Breast epithelium (tissue), 4 donors: ENCODE data around the gene WWP2. TPM values are rescaled to one million over a fixed set of nuclear protein-coding genes. Genes with fewer than 3 reads are reported as not detected.
"Not testable (repeated sequence)": the region's sequence is repeated elsewhere in the genome, so short reads cannot be mapped to it uniquely, and the experiment has no call there.

ENCODE experiments used
- DNase-seq, 2 donors: peaks; one replicate each; pipeline ENCODE4 v3.0.0-alpha.2; 2019; ENCODE audit warnings: low spot score in 2 of 2
- H3K27ac ChIP-seq, 2 donors: fragments of 200-600 bp; sonication (generic) in 1 of 2; one replicate each; pipeline ENCODE4 v1.5.1; 2016 to 2019; ENCODE audit warnings: mild to moderate bottlenecking in 1 of 2
- H3K27me3 ChIP-seq, 2 donors: fragments of 200-600 bp; sonication (generic) in 1 of 2; one replicate each; pipeline versions ENCODE4 v1.5.1 to v1.6.0; 2017 to 2019; ENCODE audit warnings: control low read depth in 1 of 2, mild to moderate bottlenecking in 1 of 2
- H3K36me3 ChIP-seq: fragments of 200-600 bp; one replicate; pipeline ENCODE4 v1.5.1; 2019
- H3K4me1 ChIP-seq, 2 donors: fragments of 200-600 bp; sonication (generic); one replicate each; pipeline ENCODE4 v1.5.1; 2016 to 2019; ENCODE audit warnings: control low read depth in 1 of 2
- H3K4me3 ChIP-seq, 3 donors: fragments of 200-600 bp; sonication (generic); 1 replicate in 2 of 3; 2 replicates in 1 of 3; pipeline ENCODE4 v1.5.1; 2016 to 2019; ENCODE audit warnings: mild to moderate bottlenecking in 3 of 3, moderate library complexity in 2 of 3
- H3K9me3 ChIP-seq, 2 donors: fragments of 200-600 bp; sonication (generic) in 1 of 2; one replicate each; pipeline ENCODE4 v1.5.1; 2016 to 2019; ENCODE audit warnings: control low read depth in 1 of 2
- POLR2A ChIP-seq: fragments of 450-650 bp; IDR thresholded peaks from one replicate; pipeline ENCODE4 v1.6.1; 2016; ENCODE audit warnings: antibody characterized with exemption, mild to moderate bottlenecking, moderate library complexity
- POLR2AphosphoS5 ChIP-seq, 3 donors: sonication (generic); formaldehyde crosslinking; IDR thresholded peaks; one replicate each; pipeline ENCODE4 v1.6.1; 2017; ENCODE audit warnings: antibody characterized with exemption in 3 of 3
- intact Hi-C: fragments of 100-400 bp; cut with DNase I; formaldehyde crosslinking; loops from one replicate; pipeline ENCODE4 v1.15.1; 2023; ENCODE audit warnings: low total_unique reads
- total RNA-seq, 3 donors: library from RNA; depleted of rRNA; stranded (reverse); fragments of >200 nt; gene quantifications; one replicate each; pipeline ENCODE4 v1.1.0, GENCODE V29; 2016
- TF ChIP-seq, protein P1 (sequence below), 3 donors: fragments of 450-650 bp; IDR thresholded peaks; one replicate each; pipeline ENCODE4 v1.5.1; 2016 to 2017; ENCODE audit warnings: antibody characterized with exemption in 3 of 3, mild to moderate bottlenecking in 3 of 3, moderate library complexity in 3 of 3

Gene WWP2
- total RNA-seq, 3 donors from 2014 or later, result 34.1 to 46.5 (median 34.7) TPM

DNA sequence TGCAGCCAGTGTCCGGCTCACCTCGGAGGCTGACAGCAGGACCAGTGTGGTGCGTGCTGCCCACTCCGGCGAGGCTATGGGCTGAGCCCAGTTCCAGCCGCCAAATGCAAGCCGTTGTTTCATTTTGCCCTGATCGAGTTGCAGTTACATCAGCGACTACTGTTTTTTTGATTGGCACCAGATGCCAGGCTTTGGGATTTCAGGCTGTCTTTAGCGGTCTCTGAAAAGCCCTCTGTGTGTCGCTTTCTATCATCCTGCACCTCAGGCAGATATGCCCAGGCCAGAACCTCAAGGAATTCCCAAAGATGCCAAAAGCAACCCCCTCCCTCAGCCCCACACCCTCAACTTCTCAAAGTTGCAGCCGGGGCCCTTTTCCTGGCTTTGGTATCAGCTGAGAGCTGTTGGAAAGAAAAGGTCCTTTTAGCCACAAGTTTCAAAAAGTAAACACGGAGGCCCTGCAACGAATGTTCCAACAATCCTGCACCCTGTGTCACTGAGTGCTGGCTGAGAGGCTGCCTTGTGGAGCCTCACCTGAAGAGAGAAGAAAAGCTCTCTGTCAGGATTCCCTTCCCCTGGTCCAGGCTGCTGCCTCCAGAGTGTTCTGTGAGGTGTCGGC is 58.9 kb downstream of the WWP2 start:
- TF ChIP-seq, protein P1, sequence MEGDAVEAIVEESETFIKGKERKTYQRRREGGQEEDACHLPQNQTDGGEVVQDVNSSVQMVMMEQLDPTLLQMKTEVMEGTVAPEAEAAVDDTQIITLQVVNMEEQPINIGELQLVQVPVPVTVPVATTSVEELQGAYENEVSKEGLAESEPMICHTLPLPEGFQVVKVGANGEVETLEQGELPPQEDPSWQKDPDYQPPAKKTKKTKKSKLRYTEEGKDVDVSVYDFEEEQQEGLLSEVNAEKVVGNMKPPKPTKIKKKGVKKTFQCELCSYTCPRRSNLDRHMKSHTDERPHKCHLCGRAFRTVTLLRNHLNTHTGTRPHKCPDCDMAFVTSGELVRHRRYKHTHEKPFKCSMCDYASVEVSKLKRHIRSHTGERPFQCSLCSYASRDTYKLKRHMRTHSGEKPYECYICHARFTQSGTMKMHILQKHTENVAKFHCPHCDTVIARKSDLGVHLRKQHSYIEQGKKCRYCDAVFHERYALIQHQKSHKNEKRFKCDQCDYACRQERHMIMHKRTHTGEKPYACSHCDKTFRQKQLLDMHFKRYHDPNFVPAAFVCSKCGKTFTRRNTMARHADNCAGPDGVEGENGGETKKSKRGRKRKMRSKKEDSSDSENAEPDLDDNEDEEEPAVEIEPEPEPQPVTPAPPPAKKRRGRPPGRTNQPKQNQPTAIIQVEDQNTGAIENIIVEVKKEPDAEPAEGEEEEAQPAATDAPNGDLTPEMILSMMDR (IDR thresholded peaks at IDR 0.05), result no peak
- no peak for TF ChIP-seq POLR2A
- TF ChIP-seq POLR2AphosphoS5 (IDR thresholded peaks at IDR 0.05), result no peak
- DNase-seq, result no peak
- Histone ChIP-seq H3K4me3 (peak overlapping the region in 2 of 3 donors; percentile 24 to 29), H3K4me1 (no peaks in the 10 kb centered on the region), H3K27ac (peak overlapping the region; percentile 20 to 52), H3K9me3 (no peaks in the 10 kb centered on the region), H3K36me3 (no peaks in the 10 kb centered on the region), H3K27me3 (no peaks in the 10 kb centered on the region)
- intact Hi-C loops, result no loop called here

DNA sequence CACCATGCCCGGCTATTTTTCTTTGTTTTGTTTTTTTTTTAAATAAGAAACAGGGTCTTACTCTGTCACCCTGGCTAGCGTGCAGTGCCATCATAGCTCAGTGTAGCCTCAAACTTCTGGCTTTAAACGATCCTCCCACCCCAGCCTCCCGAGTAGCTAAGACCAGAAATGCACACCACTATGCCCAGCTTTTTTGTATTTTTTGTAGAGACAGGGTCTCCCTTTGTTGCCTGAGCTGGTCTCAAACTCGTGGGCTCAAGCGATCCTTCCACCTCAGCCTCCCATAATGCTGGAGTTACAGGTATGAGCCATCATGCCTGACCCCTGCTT is 59.7 kb downstream of the WWP2 start:
- H3K27me3 ChIP-seq, result no peaks in the 10 kb centered on the region
- no peak overlapping the region for H3K4me3 ChIP-seq
- H3K9me3 ChIP-seq, result no peaks in the 10 kb centered on the region
- intact Hi-C loops, result no loop called here
- DNase-seq, result no peak
- no peaks in the 10 kb centered on the region for H3K36me3 ChIP-seq
- TF ChIP-seq, protein P1 (IDR thresholded peaks at IDR 0.05), result no peak
- TF ChIP-seq POLR2A (no peak), POLR2AphosphoS5 (IDR thresholded peaks at IDR 0.05) (no peak)
- H3K4me1 ChIP-seq, result no peaks in the 10 kb centered on the region
- H3K27ac ChIP-seq, result peak overlapping the region in 1 of 2 donors; percentile 52

DNA sequence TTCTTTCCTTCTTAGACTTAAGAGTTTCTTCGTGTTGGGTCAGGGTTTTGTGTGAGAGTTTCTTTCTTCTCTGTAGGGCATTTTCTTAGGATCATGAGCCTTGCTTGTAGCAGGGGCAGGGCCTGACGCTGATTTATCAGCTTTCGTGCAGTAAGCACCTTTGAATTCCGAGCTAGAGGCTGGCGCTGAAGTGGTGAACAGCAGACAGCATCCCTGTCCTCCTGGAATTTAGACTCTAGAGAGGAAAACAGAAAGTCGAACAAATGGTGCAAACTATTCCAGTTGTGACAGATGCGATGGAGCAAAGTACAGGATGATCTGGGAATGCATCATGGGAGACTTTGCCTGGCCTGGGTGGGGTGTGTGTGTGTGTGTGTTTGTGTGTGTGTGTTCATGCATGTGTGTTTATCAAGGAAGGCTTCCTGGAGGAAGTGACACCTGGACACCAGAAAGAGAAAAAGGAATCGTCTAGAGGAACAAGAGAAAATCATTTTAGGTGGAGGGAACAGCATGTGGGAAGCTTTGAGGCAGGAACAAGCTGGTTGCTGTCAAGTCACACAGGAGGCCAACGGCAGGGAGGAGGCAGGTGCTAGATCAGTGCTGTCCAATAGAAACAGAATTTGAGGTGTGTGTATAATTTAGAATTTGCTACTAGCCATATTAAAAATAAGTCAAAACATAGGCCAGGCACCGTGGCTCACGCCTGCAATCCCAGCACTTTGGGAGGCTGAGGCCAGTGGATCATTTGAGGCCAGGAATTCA is 60.2 kb downstream of the WWP2 start:
- Histone ChIP-seq H3K27ac (no peak overlapping the region), H3K9me3 (no peaks in the 10 kb centered on the region), H3K36me3 (no peaks in the 10 kb centered on the region), H3K4me1 (no peaks in the 10 kb centered on the region), H3K27me3 (no peaks in the 10 kb centered on the region), H3K4me3 (no peak overlapping the region)
- TF ChIP-seq, protein P1 (IDR thresholded peaks at IDR 0.05), result no peak
- no peak for TF ChIP-seq POLR2A
- TF ChIP-seq POLR2AphosphoS5 (IDR thresholded peaks at IDR 0.05), result no peak
- DNase-seq, result no peak
- intact Hi-C loops, result no loop called here

DNA sequence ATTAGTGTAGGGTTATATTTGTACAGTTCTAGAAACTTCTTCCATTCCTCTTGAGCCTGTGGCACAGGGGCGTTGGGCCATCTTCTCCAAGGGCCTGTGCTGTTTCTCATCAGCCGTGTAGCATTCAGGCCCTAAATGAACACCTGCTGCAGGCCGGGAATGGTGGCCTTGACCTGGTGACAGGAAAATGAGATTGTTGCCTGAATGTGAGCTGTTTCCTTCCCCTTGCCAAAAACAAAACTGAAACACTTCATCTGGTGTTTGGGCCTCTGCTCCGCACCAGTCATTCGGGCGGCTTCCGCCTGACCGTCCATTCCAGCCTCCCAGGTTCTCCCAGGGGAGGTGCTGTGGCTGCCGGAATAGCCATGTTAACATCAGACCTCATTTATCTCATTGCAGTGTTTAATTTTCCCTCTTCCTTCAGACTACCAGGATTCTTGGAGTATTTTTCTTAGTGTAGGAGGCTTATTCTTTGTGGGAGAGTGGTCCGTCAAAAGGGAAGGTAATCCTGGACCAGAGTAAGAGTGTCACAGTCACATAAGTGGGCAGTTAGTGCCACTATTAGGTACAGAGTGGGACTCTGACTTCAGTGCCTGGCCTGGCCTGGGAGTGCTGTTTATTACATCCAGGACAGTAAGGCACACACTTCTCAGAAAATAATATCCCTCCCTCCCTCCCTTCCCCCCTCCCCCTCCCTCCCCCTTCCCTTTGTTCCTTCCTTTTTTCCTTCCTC is 61.9 kb downstream of the WWP2 start:
- H3K27ac ChIP-seq, result peak overlapping the region; percentile 36 to 78

DNA sequence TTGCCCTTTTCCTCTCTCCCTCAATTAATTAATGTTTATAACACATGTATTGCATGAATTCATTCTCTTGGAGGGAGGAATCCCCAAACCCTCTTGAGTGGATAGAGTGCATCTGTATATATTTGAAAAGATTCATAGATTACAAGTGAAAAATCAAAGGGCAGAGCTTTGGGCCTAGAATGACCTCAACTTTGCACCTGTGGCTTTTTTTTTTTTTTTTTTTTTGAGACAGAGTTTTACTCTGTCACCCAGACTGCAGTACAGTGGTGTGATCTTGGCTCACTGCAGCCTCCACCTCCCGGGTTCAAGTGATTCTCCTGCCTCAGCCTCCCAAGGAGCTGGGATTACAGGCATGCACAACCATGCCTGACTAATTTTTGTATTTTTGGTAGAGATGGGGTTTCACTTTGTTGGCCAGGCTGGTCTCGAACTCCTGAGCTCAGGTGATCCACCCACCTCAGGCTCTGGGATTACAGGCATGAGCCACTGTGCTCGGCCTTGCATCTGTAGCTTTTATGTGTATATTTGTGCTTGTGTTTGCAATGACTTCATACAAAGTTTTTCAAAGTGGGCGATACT is 62.5 kb downstream of the WWP2 start:
- H3K36me3 ChIP-seq, intact Hi-C loops, H3K9me3 ChIP-seq, H3K4me3 ChIP-seq, H3K27me3 ChIP-seq, DNase-seq, H3K4me1 ChIP-seq: not testable (repeated sequence)
- H3K27ac ChIP-seq, result peak overlapping the region in 1 of 2 donors; percentile 78

More for the DNA sequence above, 61.9 kb downstream of the WWP2 start:
- Histone ChIP-seq H3K9me3 (no peaks in the 10 kb centered on the region), H3K4me3 (no peak overlapping the region), H3K4me1 (no peaks in the 10 kb centered on the region), H3K27me3 (no peaks in the 10 kb centered on the region), H3K36me3 (no peaks in the 10 kb centered on the region)
- DNase-seq, result no peak
- intact Hi-C loops, result no loop called here
- no peak for TF ChIP-seq POLR2A
- TF ChIP-seq, protein P1 (IDR thresholded peaks at IDR 0.05), result no peak
- TF ChIP-seq POLR2AphosphoS5 (IDR thresholded peaks at IDR 0.05), result no peak
